ENCODE data around the gene ZNF385B.

The ZNF385B gene

DNA sequence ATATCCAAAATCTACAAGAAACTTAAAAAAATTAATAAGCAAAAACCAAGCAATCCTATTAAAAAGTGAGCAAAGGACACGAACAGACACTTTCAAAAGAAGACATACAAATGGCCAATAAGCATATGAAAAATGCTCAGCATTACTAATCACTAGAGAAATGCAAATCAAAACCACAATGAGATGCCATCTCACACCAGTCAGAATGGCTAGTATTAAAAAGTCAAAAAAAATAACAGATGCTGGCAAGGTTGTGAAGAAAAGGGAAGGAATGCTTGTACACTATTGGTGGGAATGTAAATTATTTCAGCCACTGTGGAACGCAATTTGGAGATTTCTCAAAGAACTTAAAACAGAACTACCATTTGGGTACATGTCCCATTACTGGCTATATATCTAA is 467.9 kb downstream of the ZNF385B start:
- DNase-seq (ENCODE audit: extremely low read depth, low read depth): no peak
- TF ChIP-seq, protein P1, sequence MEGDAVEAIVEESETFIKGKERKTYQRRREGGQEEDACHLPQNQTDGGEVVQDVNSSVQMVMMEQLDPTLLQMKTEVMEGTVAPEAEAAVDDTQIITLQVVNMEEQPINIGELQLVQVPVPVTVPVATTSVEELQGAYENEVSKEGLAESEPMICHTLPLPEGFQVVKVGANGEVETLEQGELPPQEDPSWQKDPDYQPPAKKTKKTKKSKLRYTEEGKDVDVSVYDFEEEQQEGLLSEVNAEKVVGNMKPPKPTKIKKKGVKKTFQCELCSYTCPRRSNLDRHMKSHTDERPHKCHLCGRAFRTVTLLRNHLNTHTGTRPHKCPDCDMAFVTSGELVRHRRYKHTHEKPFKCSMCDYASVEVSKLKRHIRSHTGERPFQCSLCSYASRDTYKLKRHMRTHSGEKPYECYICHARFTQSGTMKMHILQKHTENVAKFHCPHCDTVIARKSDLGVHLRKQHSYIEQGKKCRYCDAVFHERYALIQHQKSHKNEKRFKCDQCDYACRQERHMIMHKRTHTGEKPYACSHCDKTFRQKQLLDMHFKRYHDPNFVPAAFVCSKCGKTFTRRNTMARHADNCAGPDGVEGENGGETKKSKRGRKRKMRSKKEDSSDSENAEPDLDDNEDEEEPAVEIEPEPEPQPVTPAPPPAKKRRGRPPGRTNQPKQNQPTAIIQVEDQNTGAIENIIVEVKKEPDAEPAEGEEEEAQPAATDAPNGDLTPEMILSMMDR (IDR thresholded peaks at IDR 0.05; ENCODE audit: low read depth, low read length): no peak
